SH-SY5Y (cell line): Measurements from ENCODE around the gene TRRAP.

ENCODE experiments used
- GATA2 ChIP-seq: IDR thresholded peaks from 2 replicates; pipeline ENCODE4 v1.6.1; 2011; ENCODE audit warnings: mild to moderate bottlenecking, low read depth, low read length
- GATA3 ChIP-seq: IDR thresholded peaks from 2 replicates; pipeline ENCODE4 v1.6.1; 2011; ENCODE audit warnings: low read depth, mild to moderate bottlenecking, low read length, moderate library complexity

DNA sequence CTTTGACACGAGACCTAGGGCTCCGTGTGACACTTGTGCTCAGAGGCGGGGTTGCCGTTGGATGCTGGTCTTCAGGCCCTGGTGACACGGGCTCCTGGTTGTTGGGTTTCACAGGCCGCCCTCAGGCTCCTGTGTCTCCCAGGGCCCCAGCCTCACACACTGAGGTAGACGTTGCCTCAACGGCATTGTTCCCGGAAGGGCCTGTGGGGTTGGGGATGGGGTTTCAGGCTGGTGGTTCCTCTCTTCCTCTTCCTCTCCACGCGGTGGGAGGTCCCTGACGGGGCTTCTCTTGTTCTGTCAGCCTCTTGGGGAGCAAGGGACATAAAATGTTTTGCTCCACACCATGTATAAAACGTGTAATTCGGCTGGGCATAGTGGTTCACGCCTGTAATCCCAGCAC lies 125.1 kb downstream of the TRRAP start:
- no peak for TF ChIP-seq GATA2
- TF ChIP-seq GATA3: no peak
